IMR-90 (cell line): Measurements from ENCODE around the gene RMI2. TPM values are rescaled to one million over a fixed set of nuclear protein-coding genes. Genes with fewer than 3 reads are reported as not detected.

Experiments
- ATAC-seq: fragments of 200-7000 bp; cut with Tn5 transposase; 2 replicates; pipeline ENCODE4 v1.9.1; 2020; ENCODE audit warnings: low read depth, mild to moderate bottlenecking, moderate library complexity
- BruUV-seq: library from RNA; stranded (reverse); fragments of 400-500 nt; replicated peaks from 2 replicates; lab custom pipeline; 2021; lab: Mats Ljungman, UMichigan
- CTCF ChIA-PET: fragments of 300-600 bp; formaldehyde crosslinking; extraction: SDS; loops from one replicate; lab custom pipeline; 2021; ENCODE audit warnings: antibody characterized with exemption; lab: Yijun Ruan, JAX
- POLR2A ChIA-PET: fragments of 300-600 bp; sonication (Branson Sonifier 250); formaldehyde crosslinking; loops from one replicate; lab custom pipeline; 2022; ENCODE audit warnings: antibody characterized with exemption; ENCODE audit not compliant: unreplicated experiment; lab: Charles Lee
- DNase-seq: peaks from one replicate; pipeline ENCODE4 v3.0.0; 2013
- H2AFZ ChIP-seq: replicated peaks from 2 replicates; pipeline ENCODE3; 2013; ENCODE audit warnings: low read length, mild to moderate bottlenecking; ENCODE audit not compliant: poor library complexity
- H2AK5ac ChIP-seq: 2 replicates; pipeline ENCODE4 v1.6.1; 2013; ENCODE audit warnings: low read depth, low read length, inconsistent platforms
- H2AK9ac ChIP-seq: replicated peaks from 2 replicates; pipeline ENCODE3; 2013; ENCODE audit warnings: mild to moderate bottlenecking, low read depth, low read length, moderate library complexity; ENCODE audit not compliant: poor library complexity
- H2BK120ac ChIP-seq: 2 replicates; pipeline ENCODE4 v1.6.1; 2013; ENCODE audit warnings: low read depth, low read length, inconsistent platforms
- H2BK15ac ChIP-seq: 3 replicates; pipeline ENCODE4 v1.6.1; 2013; ENCODE audit warnings: low read depth, low read length, inconsistent platforms
- H2BK20ac ChIP-seq: 2 replicates; pipeline ENCODE4 v1.6.1; 2013; ENCODE audit warnings: low read depth, mild to moderate bottlenecking, inconsistent platforms, low read length, moderate library complexity
- H2BK5ac ChIP-seq: 2 replicates; pipeline ENCODE4 v1.6.1; 2013; ENCODE audit warnings: mild to moderate bottlenecking, low read depth, low read length, inconsistent platforms; ENCODE audit not compliant: poor library complexity, severe bottlenecking
- H3K14ac ChIP-seq: replicated peaks from 2 replicates; pipeline ENCODE4 v1.6.1; 2013; ENCODE audit warnings: low read depth, low read length, inconsistent platforms
- H3K18ac ChIP-seq: 2 replicates; pipeline ENCODE4 v1.6.1; 2013; ENCODE audit warnings: low read depth, low read length, control low read depth
- H3K23ac ChIP-seq: 2 replicates; pipeline ENCODE4 v1.6.1; 2013; ENCODE audit warnings: low read depth, low read length, inconsistent platforms
- H3K27ac ChIP-seq: 2 replicates; pipeline ENCODE4 v1.5.1; 2013; ENCODE audit warnings: mild to moderate bottlenecking, control low read depth, low read length; ENCODE audit not compliant: insufficient read depth
- H3K27me3 ChIP-seq: 2 replicates; pipeline ENCODE4 v1.6.1; 2013; ENCODE audit warnings: low read length; ENCODE audit not compliant: control insufficient read depth, insufficient read depth
- H3K36me3 ChIP-seq: 2 replicates; pipeline ENCODE4 v1.6.1; 2013; ENCODE audit warnings: low read length, mixed read lengths; ENCODE audit not compliant: control insufficient read depth, insufficient read depth
- H3K4ac ChIP-seq: 2 replicates; pipeline ENCODE4 v1.6.1; 2013; ENCODE audit warnings: low read depth, low read length, inconsistent platforms
- H3K4me1 ChIP-seq: 2 replicates; pipeline ENCODE4 v1.6.1; 2013; ENCODE audit warnings: low read length, mixed read lengths; ENCODE audit not compliant: control insufficient read depth, insufficient read depth
- H3K4me2 ChIP-seq: 2 replicates; pipeline ENCODE4 v1.6.1; 2013; ENCODE audit warnings: low read depth, mild to moderate bottlenecking, control low read depth, low read length, moderate library complexity
- H3K4me3 ChIP-seq: 2 replicates; pipeline ENCODE4 v1.5.1; 2013; ENCODE audit warnings: low read depth, mild to moderate bottlenecking, control low read depth, low read length, moderate library complexity; ENCODE audit not compliant: insufficient read depth
- H3K56ac ChIP-seq: 2 replicates; pipeline ENCODE4 v1.6.1; 2013; ENCODE audit warnings: low read length, inconsistent platforms; ENCODE audit not compliant: insufficient read depth; ENCODE audit errors: extremely low read depth
- H3K79me1 ChIP-seq, 2 experiments: 2 replicates each; pipeline ENCODE4 v1.6.1; 2013; ENCODE audit warnings: low read length in 2 of 2, inconsistent platforms in 1 of 2, low read depth in 1 of 2
- H3K9ac ChIP-seq: 2 replicates; pipeline ENCODE4 v1.6.1; 2013; ENCODE audit warnings: low read depth, low read length, control low read depth
- H3K9me1 ChIP-seq: 2 replicates; pipeline ENCODE4 v1.6.1; 2013; ENCODE audit warnings: low read length, inconsistent platforms; ENCODE audit not compliant: insufficient read depth
- H3K9me3 ChIP-seq: 2 replicates; pipeline ENCODE4 v1.6.1; 2013; ENCODE audit warnings: low read length; ENCODE audit not compliant: control insufficient read depth, insufficient read depth
- H4K20me1 ChIP-seq: 2 replicates; pipeline ENCODE4 v1.6.1; 2013; ENCODE audit warnings: low read length, inconsistent platforms; ENCODE audit not compliant: insufficient read depth
- H4K5ac ChIP-seq: 2 replicates; pipeline ENCODE4 v1.6.1; 2013; ENCODE audit warnings: mild to moderate bottlenecking, low read depth, low read length, control low read depth
- H4K8ac ChIP-seq, 2 experiments: 2 replicates each; pipeline ENCODE4 v1.6.1; 2013; ENCODE audit warnings: low read depth in 2 of 2, low read length in 2 of 2, control low read depth in 1 of 2, inconsistent platforms in 1 of 2
- H4K91ac ChIP-seq: 2 replicates; pipeline ENCODE4 v1.6.1; 2013; ENCODE audit warnings: low read depth, low read length, inconsistent platforms; ENCODE audit not compliant: insufficient read depth
- BHLHE40 ChIP-seq: fragments of 150-350 bp; IDR thresholded peaks from 2 replicates; pipeline ENCODE4 v1.6.1; 2016; ENCODE audit warnings: mild to moderate bottlenecking, low read depth, low read length
- CHD1 ChIP-seq: IDR thresholded peaks from 2 replicates; pipeline ENCODE4 v1.6.1; 2012; ENCODE audit warnings: low read depth, low read length, improper control_type of control experiment
- CTCF ChIP-seq: conservative IDR thresholded peaks from 2 replicates; pipeline ENCODE4 v1.5.1; 2012; ENCODE audit warnings: mild to moderate bottlenecking, low read depth, low read length, improper control_type of control experiment
- MAZ ChIP-seq: IDR thresholded peaks from 2 replicates; pipeline ENCODE4 v1.6.1; 2012; ENCODE audit warnings: low read depth, mild to moderate bottlenecking, low read length, improper control_type of control experiment, moderate library complexity, borderline replicate concordance
- MXI1 ChIP-seq: IDR thresholded peaks from 2 replicates; pipeline ENCODE4 v1.6.1; 2012; ENCODE audit warnings: low read depth, mild to moderate bottlenecking, low read length, moderate library complexity, borderline replicate concordance
- NFE2L2 ChIP-seq: fragments of 150-350 bp; IDR thresholded peaks from 2 replicates; pipeline ENCODE4 v1.6.1; 2016; ENCODE audit warnings: low read depth, mild to moderate bottlenecking, low read length
- POLR2A ChIP-seq: IDR thresholded peaks from 2 replicates; pipeline ENCODE4 v1.6.1; 2012; ENCODE audit warnings: mild to moderate bottlenecking, low read depth, low read length
- RAD21 ChIP-seq: IDR thresholded peaks from 2 replicates; pipeline ENCODE4 v1.6.1; 2012; ENCODE audit warnings: low read length, improper control_type of control experiment
- RCOR1 ChIP-seq: IDR thresholded peaks from 2 replicates; pipeline ENCODE4 v1.6.1; 2012; ENCODE audit warnings: mild to moderate bottlenecking, low read length, improper control_type of control experiment; ENCODE audit not compliant: insufficient replicate concordance
- RFX5 ChIP-seq: IDR thresholded peaks from 2 replicates; pipeline ENCODE4 v1.8.0; 2012; ENCODE audit warnings: low read depth, mild to moderate bottlenecking, low read length, moderate library complexity
- SMC3 ChIP-seq: fragments of 150-350 bp; IDR thresholded peaks from 2 replicates; pipeline ENCODE4 v1.6.1; 2016; ENCODE audit warnings: low read depth, mild to moderate bottlenecking, antibody characterized with exemption, low read length, moderate library complexity
- WGBS, 2 experiments: methylation state at CpG; one replicate each; pipeline versions ENCODE4 v1.1.5 to v1.1.7; 2013; ENCODE audit warnings: missing lambda C conversion rate in 2 of 2; ENCODE audit not compliant: insufficient read length in 1 of 2; ENCODE audit errors: extremely low coverage in 2 of 2; 5-methylcytosine and 5-hydroxymethylcytosine counted together
- dilution Hi-C: fragments of 300-500 bp; cut with HindIII; formaldehyde crosslinking; loops from one replicate; pipeline ENCODE4 v1.14.3; 2018; ENCODE audit warnings: low sequenced_read_pairs; ENCODE audit not compliant: unreplicated experiment
- in situ Hi-C: fragments of 300-500 bp; cut with MboI; formaldehyde crosslinking; loops from 3 replicates; pipeline ENCODE4 v1.14.3; 2019; ENCODE audit warnings: low sequenced_read_pairs, inconsistent platforms, mixed read lengths
- intact Hi-C: fragments of 100-400 bp; cut with micrococcal nuclease; formaldehyde crosslinking; loops from 2 replicates; pipeline ENCODE4 v1.10.0; 2022
- polyA plus RNA-seq, 3 experiments: library from polyadenylated mRNA; depleted of rRNA; stranded (reverse); fragments of >200 nt; gene quantifications; 2 replicates each; pipeline ENCODE4 v1.2.3, GENCODE V29; 2012; ENCODE audit warnings: low replicate concordance in 1 of 3
- total RNA-seq: library from RNA; depleted of rRNA; stranded (reverse); fragments of >200 nt; gene quantifications from 2 replicates; pipeline ENCODE4 v1.2.3, GENCODE V29; 2012
- TF ChIP-seq, protein P1 (sequence below): fragments of 150-350 bp; IDR thresholded peaks from 2 replicates; pipeline ENCODE4 v1.6.1; 2016; ENCODE audit warnings: low read depth, mild to moderate bottlenecking, low read length, moderate library complexity, borderline replicate concordance
- TF ChIP-seq, protein P2 (sequence below): fragments of 150-350 bp; IDR thresholded peaks from 2 replicates; pipeline ENCODE4 v1.6.1; 2017; ENCODE audit warnings: mild to moderate bottlenecking, antibody characterized with exemption, low read length, low read depth

RMI2 gene
- total and polyA plus RNA-seq, 2 of the 4 experiments (the other 2 are of a cell fraction): 3.2 to 5.6 TPM

DNA sequence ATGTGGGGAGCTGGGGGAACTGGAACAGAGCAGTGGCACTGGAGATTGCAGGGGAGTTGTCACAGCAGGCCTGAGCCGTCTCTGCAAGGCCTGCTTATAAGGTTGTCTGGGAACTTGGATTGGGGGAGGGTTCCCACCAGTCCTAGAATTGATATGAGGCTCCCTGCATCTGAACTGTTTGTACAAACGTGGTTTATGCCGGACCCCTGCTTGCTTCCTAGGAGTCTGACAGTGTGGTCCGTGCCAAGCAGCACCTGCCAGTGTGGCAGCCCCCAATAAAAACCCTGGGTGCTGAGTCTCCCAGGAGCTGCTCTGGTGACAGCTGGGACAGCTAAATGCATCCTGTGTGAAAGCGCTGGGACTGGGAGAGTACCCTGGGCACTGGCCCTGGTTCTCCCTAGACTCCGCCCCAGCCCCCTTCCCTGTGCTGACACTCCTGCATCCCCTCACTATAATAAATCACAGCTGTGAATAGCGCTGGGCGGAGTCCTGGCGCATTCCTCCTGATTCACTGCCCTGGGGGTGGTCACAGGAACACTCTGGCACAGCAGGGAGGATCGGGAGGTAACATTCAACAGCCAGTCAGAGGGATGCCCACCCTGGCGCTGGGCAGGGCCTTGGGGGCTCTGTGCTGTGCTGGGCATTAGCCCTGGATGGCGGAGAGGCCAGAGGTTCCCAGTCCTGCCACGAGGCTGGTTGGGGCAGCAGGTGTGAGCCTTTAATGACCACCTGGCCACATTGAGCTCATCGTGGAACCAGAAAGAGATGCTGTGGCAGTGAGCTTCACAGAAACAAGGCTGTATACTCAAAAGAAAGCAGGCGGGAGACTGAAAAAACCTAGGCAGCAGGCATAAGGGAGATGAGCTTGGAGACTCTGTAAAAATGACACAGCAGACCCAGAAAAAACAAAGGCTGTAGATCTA is 45.6 kb downstream of the RMI2 start:
- no peak overlapping the region for H3K4me2 ChIP-seq
- no peak overlapping the region for H3K18ac ChIP-seq
- H3K4me1 ChIP-seq: peaks cover 5% of the 10 kb centered on the region; the same call in 1 of the 2 replicates
- no peaks in the 10 kb centered on the region for H3K9me3 ChIP-seq
- no peaks in the 10 kb centered on the region for H3K36me3 ChIP-seq
- peaks cover 2% of the 10 kb centered on the region; the same call in 1 of the 2 replicates for H3K27me3 ChIP-seq
- intact Hi-C loops (loop anchor here (10.0 kb wide), 1 partner anchor 674 kb away; no protein-coding TSS in a partner anchor), in situ Hi-C loops (no loop called here), dilution Hi-C loops (no loop called here)
- H3K14ac ChIP-seq: no peak overlapping the region
- no peak overlapping the region for H3K9ac ChIP-seq
- no peaks in the 10 kb centered on the region for H3K9me1 ChIP-seq
- no peak overlapping the region; a peak in 1 of 4 replicates for H4K8ac ChIP-seq
- H4K20me1 ChIP-seq: no peaks in the 10 kb centered on the region
- H3K4ac ChIP-seq: no peak overlapping the region; the same call in 1 of the 2 replicates
- H2BK120ac ChIP-seq: no peak overlapping the region
- BruUV-seq: no TSS peak
- H3K27ac ChIP-seq: no peak overlapping the region
- no peak overlapping the region for H3K56ac ChIP-seq
- ATAC-seq: no peak
- no peak for DNase-seq
- H4K5ac ChIP-seq: no peak overlapping the region
- peak overlapping the region; percentile 13; the same call in 1 of the 2 replicates for H2AK5ac ChIP-seq
- ChIA-PET POLR2A (no interaction called here), CTCF (interaction anchor here (1.1 kb wide), 1 partner anchor 427 kb away, joined by 3 read pairs; no protein-coding TSS in a partner anchor)
- H3K4me3 ChIP-seq: no peak overlapping the region
- no peak overlapping the region for H2BK15ac ChIP-seq
- WGBS, 2 experiments: 48% methylated on average over 11 of the region's 15 CpGs; no CpG with 5 or more reads in 1 of the 2 experiments
- H3K79me1 ChIP-seq: no peaks in the 10 kb centered on the region
- H2BK20ac ChIP-seq: no peak overlapping the region
- H4K91ac ChIP-seq: no peak overlapping the region
- peak overlapping the region; percentile 76 for H2AFZ ChIP-seq
- H3K23ac ChIP-seq: no peak overlapping the region
- no peak overlapping the region for H2BK5ac ChIP-seq
- peak overlapping the region; percentile 55 for H2AK9ac ChIP-seq
- TF ChIP-seq CTCF (no peak), RAD21 (no peak), RFX5 (no peak), CHD1 (no peak), MXI1 (no peak), POLR2A (no peak), MAZ (no peak), RCOR1 (no peak), BHLHE40 (no peak), SMC3 (no peak), NFE2L2 (no peak)
- TF ChIP-seq, protein P1, sequence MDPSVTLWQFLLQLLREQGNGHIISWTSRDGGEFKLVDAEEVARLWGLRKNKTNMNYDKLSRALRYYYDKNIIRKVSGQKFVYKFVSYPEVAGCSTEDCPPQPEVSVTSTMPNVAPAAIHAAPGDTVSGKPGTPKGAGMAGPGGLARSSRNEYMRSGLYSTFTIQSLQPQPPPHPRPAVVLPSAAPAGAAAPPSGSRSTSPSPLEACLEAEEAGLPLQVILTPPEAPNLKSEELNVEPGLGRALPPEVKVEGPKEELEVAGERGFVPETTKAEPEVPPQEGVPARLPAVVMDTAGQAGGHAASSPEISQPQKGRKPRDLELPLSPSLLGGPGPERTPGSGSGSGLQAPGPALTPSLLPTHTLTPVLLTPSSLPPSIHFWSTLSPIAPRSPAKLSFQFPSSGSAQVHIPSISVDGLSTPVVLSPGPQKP: no peak
- TF ChIP-seq, protein P2, sequence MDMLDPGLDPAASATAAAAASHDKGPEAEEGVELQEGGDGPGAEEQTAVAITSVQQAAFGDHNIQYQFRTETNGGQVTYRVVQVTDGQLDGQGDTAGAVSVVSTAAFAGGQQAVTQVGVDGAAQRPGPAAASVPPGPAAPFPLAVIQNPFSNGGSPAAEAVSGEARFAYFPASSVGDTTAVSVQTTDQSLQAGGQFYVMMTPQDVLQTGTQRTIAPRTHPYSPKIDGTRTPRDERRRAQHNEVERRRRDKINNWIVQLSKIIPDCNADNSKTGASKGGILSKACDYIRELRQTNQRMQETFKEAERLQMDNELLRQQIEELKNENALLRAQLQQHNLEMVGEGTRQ: no peak
